ENCODE data around the gene ABTB1.

DNA sequence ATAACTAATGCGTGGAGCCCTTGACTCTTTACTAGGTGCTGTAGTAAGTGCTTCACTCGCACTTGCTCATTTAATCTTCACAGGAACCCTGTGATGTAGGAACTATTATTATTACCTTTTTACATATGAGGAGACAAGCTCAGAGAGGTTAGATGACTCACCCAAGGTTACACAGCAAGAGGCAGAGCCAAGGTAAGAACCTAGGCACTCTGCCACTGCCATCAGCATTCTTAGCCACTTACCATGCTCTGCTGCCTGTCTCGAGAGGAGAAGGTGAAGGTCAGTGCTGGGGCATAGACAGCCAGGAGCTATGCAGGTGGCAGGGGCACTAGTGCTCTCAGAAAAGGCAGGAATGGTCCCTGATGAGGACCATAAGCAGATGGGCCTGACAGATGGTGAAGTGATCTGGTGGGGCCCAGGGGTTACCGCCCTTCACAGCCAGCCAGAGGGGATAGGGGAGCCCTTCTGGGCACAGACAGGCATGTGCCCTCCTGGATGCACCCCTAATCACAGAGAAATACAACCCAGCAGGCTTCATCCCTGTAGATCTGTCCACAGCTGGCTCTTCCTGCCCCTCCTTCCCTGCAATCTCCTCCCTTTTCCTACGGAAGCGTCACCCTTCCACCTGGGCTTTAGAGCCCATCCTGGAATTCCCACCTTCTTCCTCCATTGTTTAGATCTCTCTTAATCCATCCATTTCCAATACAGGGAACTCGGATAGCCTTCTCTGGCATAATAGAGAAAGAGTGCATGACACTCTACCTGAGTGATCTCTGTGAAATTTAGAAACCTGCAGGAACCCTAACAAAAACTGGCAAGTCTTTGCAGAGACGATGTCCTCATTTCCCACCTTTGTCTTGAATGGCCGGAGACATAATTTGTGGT is 26.9 kb downstream of the ABTB1 start:
- TF ChIP-seq, protein P1, sequence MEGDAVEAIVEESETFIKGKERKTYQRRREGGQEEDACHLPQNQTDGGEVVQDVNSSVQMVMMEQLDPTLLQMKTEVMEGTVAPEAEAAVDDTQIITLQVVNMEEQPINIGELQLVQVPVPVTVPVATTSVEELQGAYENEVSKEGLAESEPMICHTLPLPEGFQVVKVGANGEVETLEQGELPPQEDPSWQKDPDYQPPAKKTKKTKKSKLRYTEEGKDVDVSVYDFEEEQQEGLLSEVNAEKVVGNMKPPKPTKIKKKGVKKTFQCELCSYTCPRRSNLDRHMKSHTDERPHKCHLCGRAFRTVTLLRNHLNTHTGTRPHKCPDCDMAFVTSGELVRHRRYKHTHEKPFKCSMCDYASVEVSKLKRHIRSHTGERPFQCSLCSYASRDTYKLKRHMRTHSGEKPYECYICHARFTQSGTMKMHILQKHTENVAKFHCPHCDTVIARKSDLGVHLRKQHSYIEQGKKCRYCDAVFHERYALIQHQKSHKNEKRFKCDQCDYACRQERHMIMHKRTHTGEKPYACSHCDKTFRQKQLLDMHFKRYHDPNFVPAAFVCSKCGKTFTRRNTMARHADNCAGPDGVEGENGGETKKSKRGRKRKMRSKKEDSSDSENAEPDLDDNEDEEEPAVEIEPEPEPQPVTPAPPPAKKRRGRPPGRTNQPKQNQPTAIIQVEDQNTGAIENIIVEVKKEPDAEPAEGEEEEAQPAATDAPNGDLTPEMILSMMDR (IDR thresholded peaks at IDR 0.05; ENCODE audit: insufficient read depth, low read depth, low read length), result no peak
- TF ChIP-seq EZH2 (IDR thresholded peaks at IDR 0.05; ENCODE audit: insufficient read depth, low read length), result no peak
